Heart right ventricle (tissue), 16 donors: Measurements from ENCODE around the gene SPACA9. TPM values are rescaled to one million over a fixed set of nuclear protein-coding genes. Genes with fewer than 3 reads are reported as not detected.

Experiments
- ATAC-seq, 8 donors: fragments of 200-7000 bp; cut with Tn5 transposase; one replicate each; pipeline ENCODE4 v1.9.1; 2020; ENCODE audit warnings: mild to moderate bottlenecking in 8 of 8, moderate library complexity in 8 of 8, moderate number of reproducible peaks in 1 of 8
- DNase-seq, 2 donors: peaks; one replicate each; pipeline ENCODE4 v3.0.0-alpha.2; 2020
- H3K27ac ChIP-seq, 10 donors: fragments of 200-600 bp; sonication (generic) in 2 of 10; one replicate each; pipeline versions ENCODE4 v1.5.0 to v1.8.0; 2020 to 2022; ENCODE audit warnings: mild to moderate bottlenecking in 3 of 10
- H3K27me3 ChIP-seq, 7 donors: fragments of 200-600 bp; one replicate each; pipeline ENCODE4 v1.8.0; 2021 to 2022; ENCODE audit warnings: mild to moderate bottlenecking in 2 of 7
- H3K36me3 ChIP-seq, 9 donors: fragments of 200-600 bp; sonication (generic) in 1 of 9; one replicate each; pipeline versions ENCODE4 v1.5.0 to v1.8.0; 2020 to 2022; ENCODE audit warnings: mild to moderate bottlenecking in 2 of 9
- H3K4me1 ChIP-seq, 9 donors: fragments of 200-600 bp; sonication (generic) in 1 of 9; one replicate each; pipeline versions ENCODE4 v1.5.0 to v1.8.0; 2020 to 2022; ENCODE audit warnings: mild to moderate bottlenecking in 4 of 9
- H3K4me3 ChIP-seq, 10 donors: fragments of 200-600 bp; sonication (generic) in 2 of 10; one replicate each; pipeline versions ENCODE4 v1.5.0 to v1.8.0; 2020 to 2022; ENCODE audit warnings: mild to moderate bottlenecking in 7 of 10, moderate library complexity in 2 of 10
- H3K9me3 ChIP-seq, 11 donors: fragments of 200-600 bp in 10 of 11; sonication (generic) in 2 of 11; one replicate each; pipeline versions ENCODE4 v1.5.0 to v1.8.0; 2013 to 2022; ENCODE audit warnings: mild to moderate bottlenecking in 2 of 11, control low read depth in 1 of 11, moderate library complexity in 1 of 11
- WGBS, 2 donors: extraction: QIAGEN DNeasy Blood & Tissue Kit; methylation state at CpG; one replicate each; pipeline ENCODE4 v1.1.7; 2013; ENCODE audit warnings: inconsistent platforms in 1 of 2; 5-methylcytosine and 5-hydroxymethylcytosine counted together
- intact Hi-C, 10 donors: fragments of 100-400 bp; cut with DNase I; formaldehyde crosslinking; loops; one replicate each; pipeline versions ENCODE4 v1.11.1 to v1.14.2; 2022
- polyA plus RNA-seq, 2 donors: library from polyadenylated mRNA; stranded (reverse); fragments of 200-250 nt; gene quantifications; one replicate each; pipeline ENCODE4 v1.2.3, GENCODE V29; 2013
- total RNA-seq, 10 donors: library from RNA; stranded (reverse); fragmentation: NEBNext Ultra II Directional in 3 of 10; extraction: Animal tissue kit (Norgen Biotek cat#: 25700) in 3 of 10; gene quantifications; one replicate each; pipeline versions ENCODE4 v1.2.1 to v1.2.4, GENCODE V29; 2021 to 2023
- TF ChIP-seq, protein P1 (sequence below), 9 donors: fragments of 200-600 bp; sonication (generic) in 2 of 9; IDR thresholded peaks; one replicate each; pipeline versions ENCODE4 v1.5.0 to v1.8.0; 2021 to 2022; ENCODE audit warnings: antibody characterized with exemption in 9 of 9, mild to moderate bottlenecking in 5 of 9, moderate library complexity in 1 of 9
- donor health status: Arrhythmogenic right ventricular cardiomyopathy.
- donor health status: ischemic (EF 13 %, LVEDD 7.1; RV severe dilation, severe dysfunction).
- donor health status: healthy with polysubstance abuse.
- donor health status: DM: no; HTN: yes; CAD: no.
- donor health status: DM: no; HTN: no; CAD: no.
- donor health status: ischemic (EF 25% LVEDD 6.9; RV normal size, moderate dysfunction).
- donor health status: ischemic (EF 25% LVEDD 5.7; RV mildly dilated, moderate dysfunction).
- donor health status: healthy.
- donor health status: DM: yes; HTN: yes; CAD: no.
- donor health status: Ischemic cardiomyopathy.
- donor health status: ischemic (EF 35%, LVEDD 5.7; RV mildly dilated, moderate dysfunction).
- donor health status: nonischemic (EF 11% LVEDD 7.7; RV severe dilation, severe dysfunction).
- donor health status: DM: yes; HTN: yes; CAD: no.
- donor health status: PGD.
- donor health status: ischemic (EF 29% LVEDD 5.4; RV normal size, mild dysfunction).
- donor health status: nonischemic (EF 23%, LVEDD 6.1; RV moderate dilation, normal function).

The SPACA9 gene
- total and polyA plus RNA-seq, 12 donors: 1.7 to 10.1 (median 5.5) TPM

GRCh38 chr9:132858751-132859150 is 19.9 kb upstream of the SPACA9 start:
- Histone ChIP-seq H3K36me3 (no peaks in the 10 kb centered on the region), H3K4me3 (no peak overlapping the region), H3K9me3 (no peaks in the 10 kb centered on the region), H3K4me1 (peaks cover 0 to 13% (median 10%) of the 10 kb centered on the region in 9 donors), H3K27ac (no peak overlapping the region), H3K27me3 (peaks cover 0 to 8% (median 0%) of the 10 kb centered on the region in 7 donors)
- TF ChIP-seq, protein P1, sequence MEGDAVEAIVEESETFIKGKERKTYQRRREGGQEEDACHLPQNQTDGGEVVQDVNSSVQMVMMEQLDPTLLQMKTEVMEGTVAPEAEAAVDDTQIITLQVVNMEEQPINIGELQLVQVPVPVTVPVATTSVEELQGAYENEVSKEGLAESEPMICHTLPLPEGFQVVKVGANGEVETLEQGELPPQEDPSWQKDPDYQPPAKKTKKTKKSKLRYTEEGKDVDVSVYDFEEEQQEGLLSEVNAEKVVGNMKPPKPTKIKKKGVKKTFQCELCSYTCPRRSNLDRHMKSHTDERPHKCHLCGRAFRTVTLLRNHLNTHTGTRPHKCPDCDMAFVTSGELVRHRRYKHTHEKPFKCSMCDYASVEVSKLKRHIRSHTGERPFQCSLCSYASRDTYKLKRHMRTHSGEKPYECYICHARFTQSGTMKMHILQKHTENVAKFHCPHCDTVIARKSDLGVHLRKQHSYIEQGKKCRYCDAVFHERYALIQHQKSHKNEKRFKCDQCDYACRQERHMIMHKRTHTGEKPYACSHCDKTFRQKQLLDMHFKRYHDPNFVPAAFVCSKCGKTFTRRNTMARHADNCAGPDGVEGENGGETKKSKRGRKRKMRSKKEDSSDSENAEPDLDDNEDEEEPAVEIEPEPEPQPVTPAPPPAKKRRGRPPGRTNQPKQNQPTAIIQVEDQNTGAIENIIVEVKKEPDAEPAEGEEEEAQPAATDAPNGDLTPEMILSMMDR (IDR thresholded peaks at IDR 0.05): no peak
- WGBS, 2 donors: 46 to 70% methylated on average over 7 of the region's 7 CpGs
- DNase-seq: no peak
- intact Hi-C loops: no loop called here
- peak in 1 of 8 donors; percentile 15 for ATAC-seq

GRCh38 chr9:132861666-132862065 is 17.0 kb upstream of the SPACA9 start:
- H3K27me3 ChIP-seq: peaks cover 0 to 8% (median 0%) of the 10 kb centered on the region in 7 donors
- TF ChIP-seq, protein P1 (IDR thresholded peaks at IDR 0.05): no peak
- ATAC-seq (no peak), DNase-seq (no peak)
- intact Hi-C loops: no loop called here
- H3K27ac ChIP-seq: no peak overlapping the region
- 89 to 94% methylated on average over 3 of the region's 3 CpGs for WGBS, 2 donors
- H3K4me1 ChIP-seq: peaks cover 0 to 13% (median 10%) of the 10 kb centered on the region in 9 donors
- H3K4me3 ChIP-seq: no peak overlapping the region
- H3K36me3 ChIP-seq: no peaks in the 10 kb centered on the region
- no peaks in the 10 kb centered on the region for H3K9me3 ChIP-seq

GRCh38 chr9:132862533-132862932 is 16.2 kb upstream of the SPACA9 start:
- TF ChIP-seq, protein P1 (IDR thresholded peaks at IDR 0.05): no peak
- DNase-seq: no peak
- Histone ChIP-seq H3K4me1 (peaks cover 0 to 6% (median 5%) of the 10 kb centered on the region in 9 donors), H3K36me3 (no peaks in the 10 kb centered on the region), H3K27ac (no peak overlapping the region), H3K27me3 (peaks cover 0 to 7% (median 0%) of the 10 kb centered on the region in 7 donors), H3K9me3 (no peaks in the 10 kb centered on the region), H3K4me3 (no peak overlapping the region)
- 75 to 80% methylated on average over 6 of the region's 6 CpGs for WGBS, 2 donors
- intact Hi-C loops: no loop called here
- no peak for ATAC-seq

DNA sequence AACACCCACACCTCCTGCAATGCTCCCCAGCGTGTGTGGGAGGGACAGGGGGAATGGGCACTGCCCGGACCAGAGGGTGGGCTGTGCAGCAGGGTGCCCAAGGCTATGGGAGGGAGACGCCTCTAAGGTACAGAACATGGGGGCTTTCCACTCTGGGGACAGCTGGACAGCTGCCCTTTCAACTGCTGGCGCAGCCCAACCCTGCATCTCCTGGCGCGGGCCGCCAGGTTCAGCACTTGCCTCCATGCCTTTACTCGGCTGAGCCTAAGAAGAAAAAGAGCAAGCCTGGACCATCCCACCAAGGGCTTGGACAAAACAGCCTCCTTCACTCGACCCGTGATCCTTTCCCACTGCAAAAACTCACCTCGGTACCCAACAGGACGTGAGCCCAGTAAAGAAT is 15.6 kb upstream of the SPACA9 start:
- H3K27me3 ChIP-seq: peaks cover 0 to 2% (median 0%) of the 10 kb centered on the region in 7 donors
- TF ChIP-seq, protein P1 (IDR thresholded peaks at IDR 0.05): no peak
- DNase-seq (no peak), ATAC-seq (no peak)
- intact Hi-C loops: no loop called here
- 87 to 88% methylated on average over 12 of the region's 12 CpGs for WGBS, 2 donors
- no peaks in the 10 kb centered on the region for H3K36me3 ChIP-seq
- no peak overlapping the region for H3K27ac ChIP-seq
- H3K4me1 ChIP-seq: peaks cover 0 to under 1% (median 0%) of the 10 kb centered on the region in 9 donors
- H3K9me3 ChIP-seq: no peaks in the 10 kb centered on the region
- H3K4me3 ChIP-seq: no peak overlapping the region
